ENCODE measurements around the gene DENND4C. TPM values are rescaled to one million over a fixed set of nuclear protein-coding genes. Genes with fewer than 3 reads are reported as not detected.
"Not testable (repeated sequence)": the region's sequence is repeated elsewhere in the genome, so short reads cannot be mapped to it uniquely, and the experiment has no call there.

Gene DENND4C
- total and polyA plus RNA-seq, 3 donors from 2014 or later, result 28.8 to 136 (median 126) TPM

- H3K4me3 ChIP-seq; intact Hi-C loops (cut with DNase I; ENCODE audit: low total_unique reads); H3K27ac ChIP-seq; H3K4me1 ChIP-seq; DNase-seq; H3K9me3 ChIP-seq; H3K27me3 ChIP-seq; H3K36me3 ChIP-seq (ENCODE audit: low read depth, missing control alignments): not testable (repeated sequence)
- WGBS, 2 donors, result 75 to 94% methylated on average over 5 of the region's 5 CpGs
Observed at GRCh38 chr9:19251622-19252021, 21.1 kb downstream of the DENND4C start.

GRCh38 chr9:19252174-19252884 lies 21.8 kb downstream of the DENND4C start:
- WGBS, 2 donors, result 66 to 72% methylated on average over 7 of the region's 7 CpGs
- H3K27me3 ChIP-seq, result no peaks in the 10 kb centered on the region
- H3K27ac ChIP-seq, result no peak overlapping the region
- TF ChIP-seq POLR2A (IDR thresholded peaks at IDR 0.05) (no peak), CTCF (IDR thresholded peaks at IDR 0.05) (no peak)
- DNase-seq, result no peak
- no peaks in the 10 kb centered on the region for H3K36me3 ChIP-seq (ENCODE audit: low read depth, missing control alignments)
- H3K9me3 ChIP-seq, result no peaks in the 10 kb centered on the region
- H3K4me3 ChIP-seq, result no peak overlapping the region
- peaks cover 9% of the 10 kb centered on the region for H3K4me1 ChIP-seq
- intact Hi-C loops (cut with DNase I; ENCODE audit: low total_unique reads), result no loop called here

GRCh38 chr9:19252885-19253219 lies 22.4 kb downstream of the DENND4C start:
- no peak overlapping the region for H3K27ac ChIP-seq
- H3K27me3 ChIP-seq, result no peaks in the 10 kb centered on the region
- no peaks in the 10 kb centered on the region for H3K9me3 ChIP-seq
- WGBS, 2 donors, result 64 to 74% methylated on average over 4 of the region's 4 CpGs
- H3K4me1 ChIP-seq, result peaks cover 9% of the 10 kb centered on the region
- TF ChIP-seq POLR2A (IDR thresholded peaks at IDR 0.05) (no peak), CTCF (IDR thresholded peaks at IDR 0.05) (no peak)
- H3K4me3 ChIP-seq, result no peak overlapping the region
- no peaks in the 10 kb centered on the region for H3K36me3 ChIP-seq (ENCODE audit: low read depth, missing control alignments)
- intact Hi-C loops (cut with DNase I; ENCODE audit: low total_unique reads), result no loop called here
- DNase-seq, result no peak

GRCh38 chr9:19255112-19255511 lies 24.6 kb downstream of the DENND4C start:
- Histone ChIP-seq H3K9me3 (no peaks in the 10 kb centered on the region), H3K4me3 (no peak overlapping the region), H3K4me1 (peaks cover 9% of the 10 kb centered on the region), H3K36me3 (ENCODE audit: low read depth, missing control alignments) (no peaks in the 10 kb centered on the region), H3K27ac (no peak overlapping the region), H3K27me3 (no peaks in the 10 kb centered on the region)
- TF ChIP-seq CTCF (IDR thresholded peaks at IDR 0.05), result no peak
- DNase-seq, result no peak
- intact Hi-C loops (cut with DNase I; ENCODE audit: low total_unique reads), result no loop called here
- WGBS, 2 donors, result 92 to 96% methylated on average over 2 of the region's 2 CpGs

GRCh38 chr9:19255821-19256220 lies 25.3 kb downstream of the DENND4C start:
- Histone ChIP-seq H3K36me3 (ENCODE audit: low read depth, missing control alignments) (no peaks in the 10 kb centered on the region), H3K9me3 (no peaks in the 10 kb centered on the region), H3K4me1 (peaks cover 9% of the 10 kb centered on the region), H3K27me3 (no peaks in the 10 kb centered on the region), H3K27ac (no peak overlapping the region), H3K4me3 (no peak overlapping the region)
- DNase-seq, result no peak
- intact Hi-C loops (cut with DNase I; ENCODE audit: low total_unique reads), result no loop called here
- TF ChIP-seq POLR2A (IDR thresholded peaks at IDR 0.05), result no peak
- TF ChIP-seq CTCF (IDR thresholded peaks at IDR 0.05), result no peak

GRCh38 chr9:19259665-19260255 lies 29.3 kb downstream of the DENND4C start:
- intact Hi-C loops (cut with DNase I; ENCODE audit: low total_unique reads); H3K27ac ChIP-seq; H3K36me3 ChIP-seq (ENCODE audit: low read depth, missing control alignments); DNase-seq; H3K4me1 ChIP-seq; H3K4me3 ChIP-seq; H3K27me3 ChIP-seq; H3K9me3 ChIP-seq: not testable (repeated sequence)
- WGBS, 2 donors, result 95 to 96% methylated on average over 8 of the region's 8 CpGs

GRCh38 chr9:19265602-19266001 lies 35.1 kb downstream of the DENND4C start:
- intact Hi-C loops (cut with DNase I; ENCODE audit: low total_unique reads); H3K4me1 ChIP-seq; H3K4me3 ChIP-seq; H3K27me3 ChIP-seq; H3K9me3 ChIP-seq; DNase-seq; H3K27ac ChIP-seq; H3K36me3 ChIP-seq (ENCODE audit: low read depth, missing control alignments): not testable (repeated sequence)
- 94 to 97% methylated on average over 4 of the region's 4 CpGs for WGBS, 2 donors

GRCh38 chr9:19266778-19267384 lies 36.4 kb downstream of the DENND4C start:
- H3K27ac ChIP-seq; H3K4me1 ChIP-seq; H3K9me3 ChIP-seq; H3K4me3 ChIP-seq; H3K36me3 ChIP-seq (ENCODE audit: low read depth, missing control alignments); DNase-seq; H3K27me3 ChIP-seq; intact Hi-C loops (cut with DNase I; ENCODE audit: low total_unique reads): not testable (repeated sequence)
- 87 to 97% methylated on average over 3 of the region's 3 CpGs for WGBS, 2 donors

Data from testis (tissue), 3 donors.